Prostate gland (tissue), 2 donors: ENCODE data around the gene CNTLN. TPM values are rescaled to one million over a fixed set of nuclear protein-coding genes. Genes with fewer than 3 reads are reported as not detected.
A peak's percentile ranks its signal among the peaks of the same experiment; 100 is the strongest.

ENCODE experiments used
- DNase-seq: peaks from one replicate; pipeline ENCODE4 v3.0.0-alpha.2; 2019; ENCODE audit warnings: low spot score
- H3K27ac ChIP-seq, 2 donors: fragments of 200-600 bp; sonication (generic); 2 replicates each; pipeline ENCODE4 v1.5.1; 2017 to 2019
- H3K27me3 ChIP-seq: fragments of 200-600 bp; sonication (generic); replicated peaks from 2 replicates; pipeline ENCODE4 v1.5.1; 2019; ENCODE audit not compliant: insufficient read depth
- H3K36me3 ChIP-seq, 2 donors: fragments of 200-600 bp; sonication (generic); 1 replicate in 1 of 2; 2 replicates in 1 of 2; pipeline versions ENCODE4 v1.5.1 to v1.8.1; 2017 to 2019
- H3K4me1 ChIP-seq: fragments of 200-600 bp; sonication (generic); replicated peaks from 2 replicates; pipeline ENCODE4 v1.5.1; 2019
- H3K4me3 ChIP-seq, 2 donors: fragments of 200-600 bp; sonication (generic); 2 replicates each; pipeline ENCODE4 v1.5.1; 2017 to 2019
- H3K9me3 ChIP-seq: fragments of 200-600 bp; sonication (generic); 2 replicates; pipeline ENCODE4 v1.5.1; 2017
- POLR2A ChIP-seq: fragments of 450-650 bp; IDR thresholded peaks from one replicate; pipeline ENCODE4 v1.6.1; 2016; ENCODE audit warnings: antibody characterized with exemption, mild to moderate bottlenecking
- POLR2AphosphoS5 ChIP-seq: sonication (generic); formaldehyde crosslinking; IDR thresholded peaks from one replicate; pipeline ENCODE4 v1.6.1; 2017; ENCODE audit warnings: antibody characterized with exemption
- WGBS: methylation state at CpG from one replicate; pipeline ENCODE4 v1.1.5; 2018; 5-methylcytosine and 5-hydroxymethylcytosine counted together
- intact Hi-C: fragments of 100-400 bp; cut with DNase I; formaldehyde crosslinking; loops from one replicate; pipeline ENCODE4 v1.14.2; 2022
- total RNA-seq, 2 donors: library from RNA; depleted of rRNA; stranded (reverse); fragments of >200 nt; gene quantifications; one replicate each; pipeline ENCODE4 v1.1.0, GENCODE V29; 2016
- TF ChIP-seq, protein P1 (sequence below), 4 experiments: fragments of 200-600 bp in 2 of 4; fragments of 450-650 bp in 2 of 4; sonication (generic) in 2 of 4; IDR thresholded peaks; 1 replicate in 3 of 4; 2 replicates in 1 of 4; pipeline ENCODE4 v1.5.1; 2016 to 2019; ENCODE audit warnings: antibody characterized with exemption in 4 of 4, mild to moderate bottlenecking in 2 of 4, moderate library complexity in 2 of 4

The CNTLN gene
- total RNA-seq, 2 donors from 2014 or later, result 4.1 to 12.9 TPM

DNA sequence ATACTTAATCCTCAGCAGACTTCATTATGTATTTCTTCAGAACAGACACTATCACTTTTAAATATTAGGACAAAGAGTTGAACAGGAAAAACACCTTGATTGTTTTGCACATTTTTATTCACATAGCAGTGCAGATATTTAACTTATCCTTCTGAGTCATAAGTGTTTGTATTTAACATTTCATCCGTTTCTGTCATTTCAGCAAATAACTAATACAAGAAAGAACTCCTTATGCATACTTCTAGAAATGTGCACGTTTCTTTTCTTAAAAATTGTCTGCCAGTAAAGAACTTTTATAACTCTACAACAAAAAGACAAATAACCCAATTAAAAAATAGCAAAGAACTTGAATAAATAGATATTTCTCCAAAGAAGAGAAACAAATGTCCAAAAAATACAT is 3.3 kb upstream of the CNTLN start:
- no peaks in the 10 kb centered on the region for H3K27me3 ChIP-seq
- H3K27ac ChIP-seq, result no peak overlapping the region
- no peaks in the 10 kb centered on the region for H3K36me3 ChIP-seq
- TF ChIP-seq POLR2AphosphoS5, result no peak
- TF ChIP-seq, protein P1, sequence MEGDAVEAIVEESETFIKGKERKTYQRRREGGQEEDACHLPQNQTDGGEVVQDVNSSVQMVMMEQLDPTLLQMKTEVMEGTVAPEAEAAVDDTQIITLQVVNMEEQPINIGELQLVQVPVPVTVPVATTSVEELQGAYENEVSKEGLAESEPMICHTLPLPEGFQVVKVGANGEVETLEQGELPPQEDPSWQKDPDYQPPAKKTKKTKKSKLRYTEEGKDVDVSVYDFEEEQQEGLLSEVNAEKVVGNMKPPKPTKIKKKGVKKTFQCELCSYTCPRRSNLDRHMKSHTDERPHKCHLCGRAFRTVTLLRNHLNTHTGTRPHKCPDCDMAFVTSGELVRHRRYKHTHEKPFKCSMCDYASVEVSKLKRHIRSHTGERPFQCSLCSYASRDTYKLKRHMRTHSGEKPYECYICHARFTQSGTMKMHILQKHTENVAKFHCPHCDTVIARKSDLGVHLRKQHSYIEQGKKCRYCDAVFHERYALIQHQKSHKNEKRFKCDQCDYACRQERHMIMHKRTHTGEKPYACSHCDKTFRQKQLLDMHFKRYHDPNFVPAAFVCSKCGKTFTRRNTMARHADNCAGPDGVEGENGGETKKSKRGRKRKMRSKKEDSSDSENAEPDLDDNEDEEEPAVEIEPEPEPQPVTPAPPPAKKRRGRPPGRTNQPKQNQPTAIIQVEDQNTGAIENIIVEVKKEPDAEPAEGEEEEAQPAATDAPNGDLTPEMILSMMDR (IDR thresholded peaks at IDR 0.05), result no peak
- no peak for TF ChIP-seq POLR2A
- no peaks in the 10 kb centered on the region for H3K4me1 ChIP-seq
- DNase-seq, result no peak
- 67% methylated on average over 2 of the region's 2 CpGs for WGBS
- H3K9me3 ChIP-seq, result no peaks in the 10 kb centered on the region
- intact Hi-C loops, result no loop called here
- H3K4me3 ChIP-seq, result no peak overlapping the region

DNA sequence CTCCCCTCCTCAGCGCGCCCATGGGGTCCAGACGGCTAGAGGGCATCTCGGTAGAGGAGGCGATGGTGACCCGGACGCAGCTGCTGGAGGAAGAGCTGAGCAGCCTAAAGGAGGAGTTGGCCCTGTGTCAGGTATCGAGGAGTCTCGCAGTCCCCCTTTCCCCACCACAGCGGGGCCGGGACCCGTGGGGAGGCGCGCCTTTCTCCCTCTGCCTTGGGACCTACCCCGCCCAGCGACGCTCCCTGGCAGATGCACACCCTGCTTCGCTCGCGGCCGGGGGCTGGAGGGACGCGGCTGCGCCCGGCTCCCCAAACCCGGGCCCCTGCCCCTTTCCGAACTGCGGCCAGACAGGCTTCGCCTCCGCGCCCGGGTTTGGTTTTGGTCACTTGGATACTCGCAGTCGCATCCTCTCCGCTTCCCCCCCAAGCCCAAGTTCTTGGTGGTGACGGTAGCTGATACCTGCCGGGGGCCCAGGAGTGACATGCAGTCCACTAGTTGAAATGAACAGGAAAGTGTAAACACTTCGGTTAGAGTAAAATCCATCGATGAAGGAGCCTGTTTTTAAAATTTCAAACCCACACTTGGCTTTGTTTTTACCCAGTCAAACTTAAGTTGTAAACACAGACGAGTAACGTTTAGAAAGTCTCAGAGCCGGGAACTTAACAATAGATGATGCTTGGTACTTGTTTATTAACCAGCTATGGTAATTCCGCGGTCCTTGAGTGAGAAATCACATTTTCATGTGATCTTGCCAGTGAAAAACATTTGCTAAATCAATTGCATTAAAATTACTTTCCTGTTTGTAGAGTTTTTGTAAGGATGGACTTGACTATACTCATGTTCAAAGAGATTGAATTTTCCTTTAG is 688 bp downstream of the CNTLN start:
- H3K27ac ChIP-seq, result peak overlapping the region; percentile 63 to 76
- TF ChIP-seq POLR2A (no peak), POLR2AphosphoS5 (no peak)
- TF ChIP-seq, protein P1 (IDR thresholded peaks at IDR 0.05), result no peak
- no peaks in the 10 kb centered on the region for H3K36me3 ChIP-seq
- DNase-seq, result peak; percentile 18
- H3K27me3 ChIP-seq, result no peaks in the 10 kb centered on the region
- WGBS, result 2% methylated on average over 37 of the region's 44 CpGs
- no peaks in the 10 kb centered on the region for H3K4me1 ChIP-seq
- no peaks in the 10 kb centered on the region for H3K9me3 ChIP-seq
- intact Hi-C loops, result no loop called here
- H3K4me3 ChIP-seq, result peak overlapping the region; percentile 80 to 89

DNA sequence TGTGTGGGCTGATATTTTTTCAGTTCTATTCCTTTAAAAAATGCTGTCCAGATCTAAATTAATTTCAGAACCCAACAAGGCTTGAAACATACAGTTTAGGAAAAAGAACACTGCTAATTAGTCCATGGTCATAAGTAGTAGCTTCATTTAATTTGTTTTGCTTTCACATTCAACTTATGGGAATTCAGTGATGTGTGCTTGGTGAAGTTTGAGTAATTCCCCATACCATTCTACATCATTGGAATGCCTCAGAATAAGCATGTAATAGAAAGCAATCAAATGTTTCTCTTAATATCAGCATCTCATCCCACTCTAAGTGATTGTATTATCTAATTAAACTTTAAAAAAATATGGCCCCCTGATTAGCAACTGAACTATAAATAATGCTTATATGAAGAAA is 2.7 kb downstream of the CNTLN start:
- no peak overlapping the region for H3K27ac ChIP-seq
- H3K4me1 ChIP-seq, result no peaks in the 10 kb centered on the region
- intact Hi-C loops, result no loop called here
- DNase-seq, result no peak
- TF ChIP-seq, protein P1 (IDR thresholded peaks at IDR 0.05), result no peak
- TF ChIP-seq POLR2AphosphoS5 (no peak), POLR2A (no peak)
- H3K36me3 ChIP-seq, result no peaks in the 10 kb centered on the region
- no peaks in the 10 kb centered on the region for H3K27me3 ChIP-seq
- H3K9me3 ChIP-seq, result no peaks in the 10 kb centered on the region
- no peak overlapping the region for H3K4me3 ChIP-seq

DNA sequence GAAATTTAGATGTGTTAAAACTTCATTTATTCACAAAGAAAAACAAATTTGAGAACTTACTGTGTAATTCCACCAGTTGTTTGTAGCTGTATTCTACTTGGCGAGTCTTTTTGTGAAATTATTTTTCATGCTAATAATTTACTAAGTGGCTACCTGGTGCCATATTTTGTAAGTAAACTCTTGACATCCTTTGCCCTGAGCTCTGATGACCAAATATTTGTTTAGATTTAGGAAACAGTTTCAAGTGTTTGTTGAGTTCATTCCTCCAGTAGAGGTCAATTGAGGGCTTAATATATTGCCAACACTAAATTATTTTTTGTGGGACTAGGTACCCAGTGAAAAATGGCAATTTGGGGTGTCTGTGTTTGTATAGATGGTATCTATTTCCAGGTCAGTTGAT is 3.7 kb downstream of the CNTLN start:
- Histone ChIP-seq H3K9me3 (no peaks in the 10 kb centered on the region), H3K36me3 (no peaks in the 10 kb centered on the region), H3K4me1 (no peaks in the 10 kb centered on the region), H3K27me3 (no peaks in the 10 kb centered on the region), H3K27ac (no peak overlapping the region), H3K4me3 (no peak overlapping the region)
- intact Hi-C loops, result no loop called here
- WGBS, result 98% methylated on average over 1 of the region's 1 CpG
- TF ChIP-seq, protein P1 (IDR thresholded peaks at IDR 0.05), result no peak
- TF ChIP-seq POLR2AphosphoS5 (no peak), POLR2A (no peak)
- no peak for DNase-seq

DNA sequence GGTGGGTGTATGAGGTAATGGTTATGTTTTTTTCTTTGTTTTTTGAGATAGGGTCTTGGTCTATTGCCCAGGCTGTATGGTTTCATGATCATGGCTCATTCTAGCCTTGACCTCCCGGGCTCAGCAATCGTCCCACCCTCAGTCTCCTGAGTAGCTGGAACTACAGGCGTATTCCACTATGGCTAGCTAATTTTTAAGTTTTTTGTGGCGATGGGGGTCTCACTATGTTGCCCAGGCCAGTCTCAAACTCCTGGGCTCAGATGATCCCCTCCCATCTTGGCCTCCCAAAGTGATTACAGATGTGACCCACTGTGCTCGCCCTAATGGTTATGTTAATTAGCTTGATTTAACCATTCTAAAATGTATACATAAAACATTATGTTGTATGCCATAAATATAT is 5.6 kb downstream of the CNTLN start:
- Histone ChIP-seq H3K4me3 (no peak overlapping the region), H3K27ac (no peak overlapping the region), H3K36me3 (no peaks in the 10 kb centered on the region), H3K27me3 (no peaks in the 10 kb centered on the region), H3K4me1 (no peaks in the 10 kb centered on the region), H3K9me3 (no peaks in the 10 kb centered on the region)
- DNase-seq, result no peak
- intact Hi-C loops, result no loop called here
- TF ChIP-seq, protein P1 (IDR thresholded peaks at IDR 0.05), result no peak
- no peak for TF ChIP-seq POLR2AphosphoS5
- no peak for TF ChIP-seq POLR2A
- 96% methylated on average over 5 of the region's 5 CpGs for WGBS
